GM12865 (cell line): ENCODE results near the gene DIPK1A.
"Not testable (repeated sequence)": the region's sequence is repeated elsewhere in the genome, so short reads cannot be mapped to it uniquely, and the experiment has no call there.

Experiments
- DNase-seq: peaks from one replicate; pipeline ENCODE4 v3.0.0; 2010; ENCODE audit warnings: low read depth
- H3K4me3 ChIP-seq: 2 replicates; pipeline ENCODE4 v1.5.1; 2011; ENCODE audit warnings: mild to moderate bottlenecking, low read depth, low read length, control low read depth
- CTCF ChIP-seq: IDR thresholded peaks from 2 replicates; pipeline ENCODE4 v1.5.1; 2011; ENCODE audit warnings: low read length, control low read depth, low read depth, inconsistent platforms; ENCODE audit not compliant: insufficient read depth; ENCODE audit errors: missing control alignments

Gene DIPK1A

GRCh38 chr1:92901699-92902405 lies 59.4 kb downstream of the DIPK1A start:
- H3K4me3 ChIP-seq: no peak overlapping the region
- no peak for TF ChIP-seq CTCF
- no peak for DNase-seq

GRCh38 chr1:92901126-92901525 lies 60.1 kb downstream of the DIPK1A start:
- no peak for TF ChIP-seq CTCF
- no peak overlapping the region for H3K4me3 ChIP-seq
- DNase-seq: no peak

GRCh38 chr1:92900539-92900938 lies 60.7 kb downstream of the DIPK1A start:
- no peak for TF ChIP-seq CTCF
- DNase-seq: no peak
- H3K4me3 ChIP-seq: no peak overlapping the region

- DNase-seq: no peak
- no peak for TF ChIP-seq CTCF
- H3K4me3 ChIP-seq: no peak overlapping the region
These were observed 61.5 kb downstream of the DIPK1A start for GRCh38 chr1:92899780-92900179.

GRCh38 chr1:92898053-92898452 lies 63.2 kb downstream of the DIPK1A start:
- peak; percentile 27 for DNase-seq
- not testable (repeated sequence) for H3K4me3 ChIP-seq

GRCh38 chr1:92887465-92887864 lies 73.8 kb downstream of the DIPK1A start:
- no peak for TF ChIP-seq CTCF
- DNase-seq: no peak
- H3K4me3 ChIP-seq: no peak overlapping the region

- no peak overlapping the region for H3K4me3 ChIP-seq
- TF ChIP-seq CTCF: no peak
- DNase-seq: no peak
These were observed 74.3 kb downstream of the DIPK1A start for GRCh38 chr1:92886886-92887419.
